PC-3 (cell line): ENCODE results near the gene FARS2. TPM values are rescaled to one million over a fixed set of nuclear protein-coding genes. Genes with fewer than 3 reads are reported as not detected.

Source experiments
- ATAC-seq: fragments of 200-7000 bp; cut with Tn5 transposase; 2 replicates; pipeline ENCODE4 v1.9.1; 2020; ENCODE audit warnings: mild to moderate bottlenecking, moderate library complexity
- BruUV-seq: library from RNA; stranded (reverse); fragments of 400-500 nt; replicated peaks from 2 replicates; lab custom pipeline; 2021; lab: Mats Ljungman, UMichigan
- CTCF ChIA-PET: fragments of 300-600 bp; sonication (Branson Sonifier 250); formaldehyde crosslinking; loops from one replicate; lab custom pipeline; 2022; ENCODE audit warnings: antibody characterized with exemption; lab: Charles Lee
- POLR2A ChIA-PET: fragments of 300-600 bp; sonication (Branson Sonifier 250); formaldehyde crosslinking; loops from one replicate; lab custom pipeline; 2022; ENCODE audit warnings: antibody characterized with exemption; ENCODE audit not compliant: unreplicated experiment; lab: Charles Lee
- DNase-seq: peaks from one replicate; pipeline ENCODE4 v3.0.0-alpha.2; 2015
- H2AFZ ChIP-seq: fragments of 300-600 bp; sonication (generic); 2 replicates; pipeline ENCODE4 v1.6.0; 2016; ENCODE audit warnings: antibody characterized with exemption, low read length
- H3F3A ChIP-seq: fragments of 300-600 bp; sonication (generic); one replicate; pipeline ENCODE4 v1.6.0; 2017; ENCODE audit warnings: antibody characterized with exemption, low read length, control low read depth, mild to moderate bottlenecking; ENCODE audit not compliant: unreplicated experiment
- H3K27ac ChIP-seq: fragments of 300-600 bp; sonication (generic); 2 replicates; pipeline ENCODE4 v1.5.1; 2016; ENCODE audit warnings: mild to moderate bottlenecking, low read length
- H3K27me3 ChIP-seq: fragments of 300-600 bp; sonication (generic); 2 replicates; pipeline ENCODE4 v1.6.1; 2016; ENCODE audit warnings: low read length, mixed read lengths
- H3K36me3 ChIP-seq: fragments of 300-600 bp; sonication (generic); 2 replicates; pipeline ENCODE4 v1.6.1; 2016; ENCODE audit warnings: low read depth, mixed run types, low read length, mixed read lengths
- H3K4me1 ChIP-seq: fragments of 300-600 bp; sonication (generic); 2 replicates; pipeline ENCODE4 v1.5.1; 2016; ENCODE audit warnings: low read length; ENCODE audit not compliant: insufficient read depth
- H3K4me2 ChIP-seq: fragments of 300-600 bp; sonication (generic); 2 replicates; pipeline ENCODE4 v1.6.0; 2016; ENCODE audit warnings: low read length
- H3K4me3 ChIP-seq: fragments of 300-600 bp; sonication (generic); 2 replicates; pipeline ENCODE4 v1.5.1; 2016; ENCODE audit warnings: mild to moderate bottlenecking, low read length, mixed read lengths
- H3K79me2 ChIP-seq: fragments of 300-600 bp; sonication (generic); 2 replicates; pipeline ENCODE4 v1.6.1; 2017; ENCODE audit warnings: low read length, mixed read lengths
- H3K9ac ChIP-seq: fragments of 300-600 bp; sonication (generic); 2 replicates; pipeline ENCODE4 v1.6.0; 2016; ENCODE audit warnings: mild to moderate bottlenecking, low read length
- H3K9me2 ChIP-seq: fragments of 300-600 bp; sonication (generic); replicated peaks from 2 replicates; pipeline ENCODE4 v1.6.1; 2016; ENCODE audit warnings: mixed run types, low read length, mixed read lengths
- H3K9me3 ChIP-seq: fragments of 300-600 bp; sonication (generic); 2 replicates; pipeline ENCODE4 v1.6.1; 2016; ENCODE audit warnings: low read length, mixed read lengths
- H4K20me1 ChIP-seq: fragments of 300-600 bp; sonication (generic); 2 replicates; pipeline ENCODE4 v1.6.1; 2016; ENCODE audit warnings: low read length, mixed read lengths
- CTCF ChIP-seq: fragments of 300-600 bp; sonication (generic); conservative IDR thresholded peaks from 2 replicates; pipeline ENCODE4 v1.5.1; 2017; ENCODE audit warnings: antibody characterized with exemption, low read depth, mild to moderate bottlenecking, low read length
- EZH2 ChIP-seq: fragments of 300-600 bp; sonication (generic); IDR thresholded peaks from one replicate; pipeline ENCODE4 v1.6.1; 2017; ENCODE audit warnings: antibody characterized with exemption, mild to moderate bottlenecking, low read length; ENCODE audit not compliant: unreplicated experiment
- EZH2phosphoT487 ChIP-seq: fragments of 300-600 bp; sonication (generic); IDR thresholded peaks from 2 replicates; pipeline ENCODE4 v1.6.1; 2018; ENCODE audit warnings: mild to moderate bottlenecking, antibody characterized with exemption, low read length, borderline replicate concordance
- intact Hi-C: fragments of 100-400 bp; cut with micrococcal nuclease; formaldehyde crosslinking; loops from 2 replicates; pipeline ENCODE4 v1.9.0; 2023
- total RNA-seq: library from RNA; depleted of rRNA; stranded (reverse); fragments of >200 nt; gene quantifications from 2 replicates; pipeline ENCODE4 v1.2.3, GENCODE V29; 2014

Gene FARS2
- total RNA-seq, 1 experiment from 2014 or later = 23.0 TPM

- H3K27ac ChIP-seq = no peak overlapping the region
- ChIA-PET CTCF (no interaction called here), POLR2A (no interaction called here)
- H4K20me1 ChIP-seq = no peaks in the 10 kb centered on the region
- no peak overlapping the region for H3K4me3 ChIP-seq
- H3K9me2 ChIP-seq = no peaks in the 10 kb centered on the region
- H3K79me2 ChIP-seq = peaks cover 14% of the 10 kb centered on the region
- no peaks in the 10 kb centered on the region for H3F3A ChIP-seq
- ATAC-seq (no peak), DNase-seq (no peak)
- BruUV-seq = no TSS peak
- H3K36me3 ChIP-seq = no peaks in the 10 kb centered on the region
- no peak overlapping the region for H2AFZ ChIP-seq
- no peak for TF ChIP-seq CTCF
- TF ChIP-seq EZH2phosphoT487 = no peak
- TF ChIP-seq EZH2 = no peak
- intact Hi-C loops = no loop called here
- no peak overlapping the region for H3K4me2 ChIP-seq
- H3K4me1 ChIP-seq = peaks cover 3% of the 10 kb centered on the region; the same call in 1 of the 2 replicates
- H3K27me3 ChIP-seq = no peaks in the 10 kb centered on the region
- H3K9ac ChIP-seq = no peak overlapping the region
- no peaks in the 10 kb centered on the region for H3K9me3 ChIP-seq
These were observed 39.0 kb downstream of the FARS2 start for GRCh38 chr6:5300206-5300764.

DNA sequence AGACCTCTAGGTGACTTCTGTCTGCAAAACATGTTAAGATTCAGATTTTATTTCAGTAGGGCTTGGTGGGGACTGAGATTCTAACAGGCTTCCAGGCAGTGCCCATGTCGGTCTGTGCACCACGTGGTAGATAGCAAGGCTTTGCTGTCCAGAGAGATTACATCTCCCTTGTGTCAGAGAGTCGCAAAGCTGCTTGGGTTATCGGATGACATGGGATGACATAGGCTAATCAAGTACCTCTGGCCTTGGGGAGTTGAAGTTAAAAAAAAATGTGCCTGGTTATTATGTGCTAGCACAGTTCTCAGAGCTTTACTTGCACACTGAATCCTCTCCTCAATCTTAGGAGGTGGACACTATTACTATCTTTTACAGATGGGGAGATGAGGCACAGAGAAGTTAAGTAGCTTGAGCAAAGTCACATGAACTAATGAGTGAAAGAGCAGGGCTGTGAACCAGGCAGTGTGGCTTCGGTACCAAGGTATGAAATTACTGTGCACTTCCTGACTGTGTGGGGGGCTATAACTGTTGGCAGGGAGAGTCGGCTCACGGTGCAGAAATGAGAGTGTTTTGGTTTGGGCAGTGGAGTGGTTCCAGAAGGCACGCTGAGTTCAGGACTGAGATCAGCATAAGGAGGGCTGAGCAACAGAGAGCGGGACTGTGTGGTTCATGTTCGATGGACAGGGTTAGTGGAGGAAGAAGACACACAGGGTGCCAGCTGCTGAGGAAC lies 41.1 kb downstream of the FARS2 start:
- CTCF ChIA-PET = interaction anchor here (0.6 kb wide), 1 partner anchor 158 kb away, joined by 3 read pairs; no protein-coding TSS in a partner anchor
- Histone ChIP-seq H3K9me2 (no peaks in the 10 kb centered on the region), H3K9me3 (no peaks in the 10 kb centered on the region), H4K20me1 (no peaks in the 10 kb centered on the region), H3K4me3 (no peak overlapping the region), H3K27ac (no peak overlapping the region), H3F3A (no peaks in the 10 kb centered on the region), H3K79me2 (peaks cover 22% of the 10 kb centered on the region), H3K4me2 (no peak overlapping the region), H3K36me3 (no peaks in the 10 kb centered on the region), H2AFZ (no peak overlapping the region), H3K9ac (no peak overlapping the region), H3K27me3 (no peaks in the 10 kb centered on the region), H3K4me1 (peaks cover 10% of the 10 kb centered on the region)
- ATAC-seq = no peak
- BruUV-seq = no TSS peak
- POLR2A ChIA-PET = no interaction called here
- no peak for DNase-seq
- intact Hi-C loops = no loop called here
- TF ChIP-seq EZH2 = no peak
- no peak for TF ChIP-seq EZH2phosphoT487
- no peak for TF ChIP-seq CTCF
